Urothelium cell line (cell line): Measurements from ENCODE around the gene KIF5B.
"Not testable (repeated sequence)": the region's sequence is repeated elsewhere in the genome, so short reads cannot be mapped to it uniquely, and the experiment has no call there.

Experiments used
- DNase-seq: peaks from one replicate; pipeline ENCODE4 v3.0.0; 2011; ENCODE audit warnings: low spot score, mixed read lengths
- FAIRE-seq: peaks from 2 replicates; lab custom pipeline; 2011; peaks lifted over from hg19 to GRCh38; lab: Jason Lieb, UNC

Gene KIF5B

GRCh38 chr10:32061440-32061839, 5.2 kb upstream of the KIF5B start:
- FAIRE-seq (no peak), DNase-seq (no peak)

GRCh38 chr10:32060347-32060746, 4.1 kb upstream of the KIF5B start:
- no peak for DNase-seq
- FAIRE-seq = no peak

GRCh38 chr10:32059472-32059871, 3.2 kb upstream of the KIF5B start:
- no peak for FAIRE-seq
- no peak for DNase-seq

- DNase-seq (no peak), FAIRE-seq (no peak)
These were observed 779 bp upstream of the KIF5B start for GRCh38 chr10:32057036-32057372.

- peak; percentile 62 for FAIRE-seq
These were observed 618 bp downstream of the KIF5B start for GRCh38 chr10:32055478-32056135.

GRCh38 chr10:32054094-32054493, 2.1 kb downstream of the KIF5B start:
- DNase-seq (no peak), FAIRE-seq (no peak)

More at GRCh38 chr10:32055478-32056135, 618 bp downstream of the KIF5B start:
- peak; percentile 68 for DNase-seq

GRCh38 chr10:32053392-32053791, 2.8 kb downstream of the KIF5B start:
- DNase-seq, FAIRE-seq: not testable (repeated sequence)

- no peak for FAIRE-seq
- DNase-seq = no peak
These were observed 4.3 kb downstream of the KIF5B start for GRCh38 chr10:32051926-32052325.

GRCh38 chr10:32050177-32050576, 6.0 kb downstream of the KIF5B start:
- DNase-seq (no peak), FAIRE-seq (no peak)

- FAIRE-seq = no peak
- no peak for DNase-seq
These were observed 7.1 kb downstream of the KIF5B start for GRCh38 chr10:32049113-32049512.

GRCh38 chr10:32048282-32048681, 7.9 kb downstream of the KIF5B start:
- no peak for FAIRE-seq
- no peak for DNase-seq

GRCh38 chr10:32047881-32048280, 8.3 kb downstream of the KIF5B start:
- FAIRE-seq = no peak
- DNase-seq = no peak

GRCh38 chr10:32046151-32046550, 10.1 kb downstream of the KIF5B start:
- FAIRE-seq = no peak
- no peak for DNase-seq

- FAIRE-seq, DNase-seq: not testable (repeated sequence)
These were observed 13.5 kb downstream of the KIF5B start for GRCh38 chr10:32042730-32043129.

GRCh38 chr10:32041290-32042028, 14.8 kb downstream of the KIF5B start:
- DNase-seq (no peak), FAIRE-seq (no peak)

GRCh38 chr10:32039734-32040133, 16.5 kb downstream of the KIF5B start:
- no peak for DNase-seq
- no peak for FAIRE-seq

GRCh38 chr10:32038777-32039176, 17.4 kb downstream of the KIF5B start:
- FAIRE-seq (no peak), DNase-seq (no peak)

GRCh38 chr10:32036922-32037321, 19.3 kb downstream of the KIF5B start:
- DNase-seq (no peak), FAIRE-seq (no peak)

GRCh38 chr10:32035038-32035437, 21.2 kb downstream of the KIF5B start:
- DNase-seq = no peak
- FAIRE-seq = no peak

GRCh38 chr10:32033171-32033570, 23.1 kb downstream of the KIF5B start:
- DNase-seq (no peak), FAIRE-seq (no peak)

- DNase-seq (no peak), FAIRE-seq (no peak)
These were observed 24.3 kb downstream of the KIF5B start for GRCh38 chr10:32031920-32032319.

GRCh38 chr10:32031424-32031823, 24.8 kb downstream of the KIF5B start:
- DNase-seq (no peak), FAIRE-seq (no peak)

- no peak for DNase-seq
These were observed 27.5 kb downstream of the KIF5B start for GRCh38 chr10:32028710-32029109.

More at GRCh38 chr10:32028710-32029109, 27.5 kb downstream of the KIF5B start:
- FAIRE-seq = no peak
